ENCODE results near the gene BCL11B.

DNA sequence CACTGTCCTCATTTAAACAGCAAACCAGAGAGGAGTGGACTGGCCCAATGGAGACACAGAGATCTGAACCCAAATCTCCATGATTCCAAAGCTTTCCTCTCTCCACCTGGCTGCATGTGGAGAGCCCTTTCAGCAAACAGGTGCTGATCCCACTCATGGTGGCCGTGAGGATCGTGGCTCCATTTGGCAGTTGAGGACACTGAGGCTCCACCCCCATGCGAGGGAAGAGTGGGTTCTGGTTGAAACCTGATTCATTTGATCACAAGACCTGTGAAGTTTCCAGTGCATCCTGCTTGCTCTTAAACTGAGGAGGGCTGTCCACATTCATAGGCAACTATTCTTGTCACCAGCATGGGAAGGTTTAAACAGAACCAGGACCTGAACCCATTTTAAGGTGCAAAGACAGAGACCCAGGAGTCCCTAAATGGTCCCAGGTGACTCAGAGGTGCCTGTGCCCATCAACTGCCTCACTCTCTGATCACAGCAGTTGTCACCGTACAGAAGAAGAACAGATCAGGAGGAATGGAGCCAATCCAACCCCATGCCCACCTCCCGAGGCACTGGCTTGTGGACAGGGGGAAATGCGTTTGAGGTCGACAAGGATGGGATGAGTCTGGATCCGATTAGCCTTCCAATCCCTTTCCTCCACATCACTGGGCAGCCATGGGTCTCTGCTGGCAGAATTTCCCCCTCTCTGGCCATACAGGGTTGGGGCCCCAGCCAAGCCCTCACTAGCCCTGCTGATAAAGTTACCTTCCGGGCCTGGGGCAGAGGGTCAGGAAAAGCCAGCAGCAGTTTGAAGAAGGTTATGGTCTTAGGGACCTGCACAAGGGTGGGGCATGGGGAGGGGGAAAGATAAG, 45.5 kb upstream of the BCL11B start:
- TF ChIP-seq RAD51 (IDR thresholded peaks at IDR 0.05) (no peak), CTCF (IDR thresholded peaks at IDR 0.05 in 2 of 3, conservative IDR thresholded peaks at IDR 0.05 in 1 of 3; ENCODE audit: control insufficient read depth in 2 of 3, extremely low read depth in 1 of 3, insufficient read depth in 1 of 3, low read depth in 3 of 3, low read length in 3 of 3) (no peak), POLR2A (IDR thresholded peaks at IDR 0.05; ENCODE audit: low read depth, low read length) (no peak), BACH1 (IDR thresholded peaks at IDR 0.05; ENCODE audit: borderline replicate concordance) (no peak), CHD1 (IDR thresholded peaks at IDR 0.05; ENCODE audit: low read depth, low read length) (no peak), ZNF384 (IDR thresholded peaks at IDR 0.05; ENCODE audit: borderline replicate concordance, low read depth, low read length) (no peak)
